ENCODE data around the gene IVL.

GRCh38 chr1:152928671-152929070, 20.3 kb downstream of the IVL start:
- TF ChIP-seq CTCF (IDR thresholded peaks at IDR 0.05) = no peak
- TF ChIP-seq POLR2A (IDR thresholded peaks at IDR 0.05) = no peak

Data from tibial nerve (tissue), 3 donors.